NOMO-1 (cell line): ENCODE data around the gene MRPS18A.
A peak's percentile ranks its signal among the peaks of the same experiment; 100 is the strongest.

ENCODE experiments used
- DNase-seq, 2 experiments: peaks; one replicate each; lab custom pipeline; 2025; ENCODE audit not compliant: unreplicated experiment in 2 of 2; lab: John Stamatoyannopoulos, UW

MRPS18A gene

GRCh38 chr6:43699564-43700186 lies 12.1 kb upstream of the MRPS18A start:
- no peak for DNase-seq

GRCh38 chr6:43698584-43699349 lies 11.2 kb upstream of the MRPS18A start:
- no peak for DNase-seq

GRCh38 chr6:43697421-43697820 lies 9.8 kb upstream of the MRPS18A start:
- no peak for DNase-seq

- DNase-seq: no peak
Observed at GRCh38 chr6:43695967-43696291, 8.3 kb upstream of the MRPS18A start.

GRCh38 chr6:43695215-43695966 lies 7.8 kb upstream of the MRPS18A start:
- no peak for DNase-seq

GRCh38 chr6:43689421-43689820 lies 1.8 kb upstream of the MRPS18A start:
- no peak for DNase-seq

GRCh38 chr6:43687079-43687436 lies 533 bp downstream of the MRPS18A start:
- DNase-seq: no peak

- peak; percentile 40 to 73 for DNase-seq
Observed at GRCh38 chr6:43683708-43684455, 3.7 kb downstream of the MRPS18A start.

GRCh38 chr6:43682724-43683429 lies 4.7 kb downstream of the MRPS18A start:
- DNase-seq: no peak

- no peak for DNase-seq
Observed at GRCh38 chr6:43681303-43681702, 6.3 kb downstream of the MRPS18A start.

- DNase-seq: no peak
Observed at GRCh38 chr6:43680308-43681200, 7.0 kb downstream of the MRPS18A start.

GRCh38 chr6:43679057-43679456 lies 8.5 kb downstream of the MRPS18A start:
- no peak for DNase-seq

- DNase-seq: no peak
Observed at GRCh38 chr6:43678341-43678740, 9.2 kb downstream of the MRPS18A start.

- DNase-seq: no peak
Observed at GRCh38 chr6:43677759-43678158, 9.8 kb downstream of the MRPS18A start.

- no peak for DNase-seq
Observed at GRCh38 chr6:43676962-43677606, 10.5 kb downstream of the MRPS18A start.

- no peak for DNase-seq
Observed at GRCh38 chr6:43674921-43675320, 12.7 kb downstream of the MRPS18A start.

GRCh38 chr6:43674291-43674690 lies 13.3 kb downstream of the MRPS18A start:
- no peak for DNase-seq

GRCh38 chr6:43673444-43674084 lies 14.0 kb downstream of the MRPS18A start:
- DNase-seq: no peak
